Left lung (tissue), 14 donors: Measurements from ENCODE around the gene OR5H15. TPM values are rescaled to one million over a fixed set of nuclear protein-coding genes. Genes with fewer than 3 reads are reported as not detected.
"Not testable (repeated sequence)": the region's sequence is repeated elsewhere in the genome, so short reads cannot be mapped to it uniquely, and the experiment has no call there.

ENCODE experiments used
- ATAC-seq: fragments of 200-7000 bp; cut with Tn5 transposase; one replicate; pipeline ENCODE4 v1.9.1; 2020; ENCODE audit warnings: moderate library complexity
- DNase-seq, 4 donors: peaks; one replicate each; pipeline ENCODE4 v3.0.0-alpha.2; 2013 to 2020
- H3K27ac ChIP-seq, 2 donors: fragments of 200-600 bp; sonication (generic) in 1 of 2; one replicate each; pipeline versions ENCODE4 v1.5.0 to v1.8.0; 2020 to 2021
- H3K27me3 ChIP-seq, 2 donors: fragments of 200-600 bp; sonication (generic) in 1 of 2; one replicate each; pipeline versions ENCODE4 v1.5.0 to v1.8.0; 2020 to 2021
- H3K36me3 ChIP-seq, 2 donors: fragments of 200-600 bp; sonication (generic) in 1 of 2; one replicate each; pipeline versions ENCODE4 v1.5.0 to v1.8.0; 2020 to 2021
- H3K4me1 ChIP-seq, 2 donors: fragments of 200-600 bp; one replicate each; pipeline ENCODE4 v1.8.0; 2021
- H3K4me3 ChIP-seq, 2 donors: fragments of 200-600 bp; sonication (generic) in 1 of 2; one replicate each; pipeline versions ENCODE4 v1.5.0 to v1.8.0; 2020 to 2021; ENCODE audit warnings: mild to moderate bottlenecking in 1 of 2
- H3K9me3 ChIP-seq, 2 donors: fragments of 200-600 bp; sonication (generic) in 1 of 2; one replicate each; pipeline versions ENCODE4 v1.5.0 to v1.8.0; 2020 to 2021
- CTCF ChIP-seq, 2 donors: fragments of 200-600 bp; sonication (generic) in 1 of 2; IDR thresholded peaks; one replicate each; pipeline versions ENCODE4 v1.5.0 to v1.8.0; 2021; ENCODE audit warnings: antibody characterized with exemption in 2 of 2
- intact Hi-C, 2 donors: fragments of 100-400 bp; cut with DNase I; formaldehyde crosslinking; loops; one replicate each; pipeline versions ENCODE4 v1.11.2 to v1.14.2; 2022
- long read RNA-seq, 12 donors: library from polyadenylated mRNA in 2 of 12; unstranded in 2 of 12; transcript quantifications; one replicate each; pipeline ENCODE4 v2.0.0 and lab custom pipeline, GENCODE V29; 2019 to 2026
- polyA plus RNA-seq, 6 donors: library from polyadenylated mRNA; unstranded; fragments of 120-200 nt; gene quantifications; one replicate each; pipeline ENCODE4 v1.2.1, GENCODE V29; 2013; ENCODE audit not compliant: insufficient read length in 6 of 6
- total RNA-seq, 2 donors: library from RNA; stranded (reverse); fragmentation: NEBNext Ultra II Directional; extraction: Animal tissue kit (Norgen Biotek cat#: 25700); gene quantifications; one replicate each; pipeline ENCODE4 v1.2.1, GENCODE V29; 2021
- donor health status: DM: no; HTN: yes; CAD: no.
- donor health status: DM: no; HTN: no; CAD: no.

Gene OR5H15
- total RNA-seq (not detected), polyA plus RNA-seq (not detected)
- long read RNA-seq, donor 1: 0 reads
- long read RNA-seq, donor 2: 0 reads
- long read RNA-seq, donor 3: 0 reads
- long read RNA-seq, donor 4: 0 reads
- long read RNA-seq, donor 5: 0 reads
- long read RNA-seq, donor 6: 0 reads
- long read RNA-seq, donor 7: 0 reads
- long read RNA-seq, donor 8: 0 reads
- long read RNA-seq, donor 9: 0 reads
- long read RNA-seq, donor 10: 0 reads
- long read RNA-seq, donor 11: 0 reads
- long read RNA-seq, donor 12: 0 reads

GRCh38 chr3:98166396-98166795, at the start of gene OR5H15:
TSS of gene OR5H15 (plus strand) at chr3:98166696. CDS start at chr3:98168700, 2,004 bp downstream.
- H3K4me3 ChIP-seq: no peak within 1 kb of the TSS
- no peaks in the 10 kb centered on the region for H3K4me1 ChIP-seq
- no peak for DNase-seq
- intact Hi-C loops: no loop called here
- no peak within 1 kb of the TSS for H3K27ac ChIP-seq
- H3K36me3 ChIP-seq: no peaks in the 10 kb centered on the region
- TF ChIP-seq CTCF (IDR thresholded peaks at IDR 0.05): no peak
- no peaks in the 10 kb centered on the region for H3K27me3 ChIP-seq
- no peaks in the 10 kb centered on the region for H3K9me3 ChIP-seq
- ATAC-seq: no peak

GRCh38 chr3:98130421-98130820, 36.1 kb upstream of the OR5H15 start, which contains the start of gene OR5H1:
TSS of gene OR5H1 (plus strand) at chr3:98130721. CDS start at chr3:98132698, 1,977 bp downstream.
- H3K36me3 ChIP-seq: no peaks in the 10 kb centered on the region
- H3K4me3 ChIP-seq: no peak within 1 kb of the TSS
- intact Hi-C loops: no loop called here
- no peak for DNase-seq
- TF ChIP-seq CTCF (IDR thresholded peaks at IDR 0.05): no peak
- no peaks in the 10 kb centered on the region for H3K9me3 ChIP-seq
- no peaks in the 10 kb centered on the region for H3K27me3 ChIP-seq
- H3K4me1 ChIP-seq: no peaks in the 10 kb centered on the region
- H3K27ac ChIP-seq: no peak within 1 kb of the TSS
- no peak for ATAC-seq

GRCh38 chr3:98136631-98137030, 29.9 kb upstream of the OR5H15 start:
- ATAC-seq: peak; percentile 62
- H3K4me3 ChIP-seq: no peak overlapping the region
- DNase-seq: peak in 1 of 4 donors; percentile 38
- no peaks in the 10 kb centered on the region for H3K27me3 ChIP-seq
- no peaks in the 10 kb centered on the region for H3K36me3 ChIP-seq
- H3K9me3 ChIP-seq: no peaks in the 10 kb centered on the region
- H3K27ac ChIP-seq: no peak overlapping the region
- no peak for TF ChIP-seq CTCF (IDR thresholded peaks at IDR 0.05)
- no peaks in the 10 kb centered on the region for H3K4me1 ChIP-seq
- intact Hi-C loops: no loop called here

- H3K27ac ChIP-seq, H3K36me3 ChIP-seq, H3K27me3 ChIP-seq, DNase-seq, H3K4me3 ChIP-seq, H3K9me3 ChIP-seq, ATAC-seq, H3K4me1 ChIP-seq, intact Hi-C loops: not testable (repeated sequence)
These were observed 28.5 kb upstream of the OR5H15 start for GRCh38 chr3:98137826-98138557.

- TF ChIP-seq CTCF (IDR thresholded peaks at IDR 0.05): no peak
- no peak overlapping the region for H3K4me3 ChIP-seq
- no peaks in the 10 kb centered on the region for H3K27me3 ChIP-seq
- ATAC-seq (no peak), DNase-seq (no peak)
- no peaks in the 10 kb centered on the region for H3K9me3 ChIP-seq
- no peaks in the 10 kb centered on the region for H3K4me1 ChIP-seq
- H3K27ac ChIP-seq: no peak overlapping the region
- no peaks in the 10 kb centered on the region for H3K36me3 ChIP-seq
- intact Hi-C loops: no loop called here
These were observed 26.0 kb upstream of the OR5H15 start for GRCh38 chr3:98140531-98140930.
